Stimulated activated CD4-positive, alpha-beta T cell treated with anti-CD3 and anti-CD28 coated beads, TNF-alpha, amount 100 ng/mL, for 4 hours (primary cell): ENCODE results near the gene CCDC187.

Experiments
- DNase-seq, 3 experiments: peaks; one replicate each; pipeline ENCODE4 v3.0.0-alpha.2; 2020; ENCODE audit warnings: low read depth in 3 of 3

CCDC187 gene

DNA sequence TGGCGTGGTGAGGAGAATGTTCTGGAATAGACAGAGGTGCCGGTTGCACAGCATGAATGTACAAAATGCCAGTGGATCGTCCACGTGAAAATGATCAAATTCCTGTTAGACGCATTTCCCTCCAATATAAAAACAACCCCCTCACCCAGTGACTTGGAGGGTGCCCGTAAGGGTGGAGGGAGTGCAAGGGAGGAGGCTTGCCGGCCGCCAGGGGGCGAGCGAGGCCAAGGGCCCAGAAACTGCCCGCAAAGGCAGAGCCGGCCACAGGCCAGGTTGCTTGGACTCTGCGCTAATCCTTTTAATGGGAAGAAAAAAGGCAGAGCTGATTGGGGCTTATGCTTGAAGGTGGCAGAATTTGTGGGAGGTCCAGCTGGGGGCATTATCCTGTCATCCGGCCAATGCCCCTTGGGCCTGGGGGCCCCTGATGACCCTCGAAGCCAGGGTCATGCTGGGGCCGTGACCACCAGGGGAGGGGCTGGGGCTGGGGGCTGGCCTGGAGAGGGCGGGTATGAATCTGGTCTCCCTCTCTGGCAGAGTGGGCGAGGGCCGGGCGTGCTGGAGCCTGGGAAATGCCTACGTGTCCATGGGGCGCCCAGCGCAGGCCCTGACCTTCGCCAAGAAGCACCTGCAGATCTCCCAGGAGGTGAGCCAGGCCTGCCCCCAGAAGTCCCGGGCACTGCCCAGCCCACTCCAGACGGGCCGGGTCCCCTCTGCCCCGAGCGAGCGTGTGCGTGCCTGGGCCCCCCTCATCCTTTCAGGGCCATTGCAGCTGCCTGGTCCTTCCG is 35.5 kb upstream of the CCDC187 start:
- DNase-seq = no peak

DNA sequence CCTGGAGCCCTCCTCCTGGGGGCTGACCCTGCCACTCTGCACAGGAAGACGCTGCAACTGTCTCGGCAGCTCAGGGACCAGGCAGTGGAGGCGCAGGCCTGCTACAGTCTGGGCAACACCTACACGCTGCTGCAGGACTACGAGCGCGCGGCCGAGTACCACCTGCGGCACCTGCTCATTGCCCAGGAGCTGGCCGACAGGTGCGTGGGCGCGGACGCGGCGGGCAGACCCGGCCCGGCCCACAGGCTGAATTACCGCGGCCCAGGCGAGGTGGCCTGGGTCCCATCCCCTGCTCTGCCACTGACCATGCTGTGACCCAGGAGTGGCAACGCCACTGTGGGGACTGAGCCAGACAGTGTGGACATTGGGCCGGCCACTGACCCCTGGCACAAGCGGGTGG is 34.6 kb upstream of the CCDC187 start:
- no peak for DNase-seq

DNA sequence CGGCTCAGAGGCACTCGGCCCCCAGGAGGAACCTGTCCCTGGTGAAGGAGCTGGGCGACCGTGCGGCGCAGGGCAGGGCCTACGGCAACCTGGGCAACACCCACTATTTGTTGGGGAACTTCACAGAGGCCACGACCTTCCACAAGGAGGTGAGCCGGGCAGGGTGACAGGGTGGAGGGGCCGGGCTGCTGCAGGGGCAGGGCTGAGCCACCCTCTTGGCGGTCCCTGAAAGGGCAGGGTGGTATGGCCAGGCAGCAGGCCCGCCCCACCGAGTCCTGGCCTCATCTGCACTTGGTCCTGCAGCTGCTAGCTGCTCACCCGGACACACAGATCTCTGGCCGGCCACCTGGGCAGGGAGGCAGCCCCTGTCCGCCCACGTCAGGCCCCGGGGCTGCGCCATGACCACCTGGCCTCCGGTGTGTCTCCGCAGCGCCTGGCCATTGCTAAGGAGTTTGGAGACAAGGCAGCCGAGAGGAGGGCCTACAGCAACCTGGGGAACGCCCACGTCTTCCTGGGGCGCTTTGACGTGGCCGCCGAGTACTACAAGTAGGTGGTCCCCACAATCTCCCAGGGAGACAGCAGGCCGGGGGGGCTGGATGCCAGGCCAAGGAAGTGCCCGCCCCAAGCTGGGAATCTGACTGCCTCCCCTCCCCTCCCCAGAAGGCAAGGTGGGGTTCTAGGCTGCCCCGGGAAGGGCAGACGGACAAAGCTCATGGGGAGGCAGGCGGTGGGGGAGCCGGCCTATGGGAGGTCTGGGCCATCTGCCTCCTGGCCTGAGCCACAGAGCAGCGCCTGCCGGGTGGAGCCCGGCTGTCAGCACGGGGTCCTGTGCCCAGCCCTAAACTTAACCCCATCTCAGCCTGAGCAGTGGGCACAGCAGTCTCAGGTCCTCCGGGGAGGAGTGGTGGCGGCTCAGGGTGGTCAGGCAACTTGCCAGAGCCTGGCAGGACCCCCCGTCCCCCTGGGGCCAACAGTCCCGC is 33.8 kb upstream of the CCDC187 start:
- DNase-seq = no peak

DNA sequence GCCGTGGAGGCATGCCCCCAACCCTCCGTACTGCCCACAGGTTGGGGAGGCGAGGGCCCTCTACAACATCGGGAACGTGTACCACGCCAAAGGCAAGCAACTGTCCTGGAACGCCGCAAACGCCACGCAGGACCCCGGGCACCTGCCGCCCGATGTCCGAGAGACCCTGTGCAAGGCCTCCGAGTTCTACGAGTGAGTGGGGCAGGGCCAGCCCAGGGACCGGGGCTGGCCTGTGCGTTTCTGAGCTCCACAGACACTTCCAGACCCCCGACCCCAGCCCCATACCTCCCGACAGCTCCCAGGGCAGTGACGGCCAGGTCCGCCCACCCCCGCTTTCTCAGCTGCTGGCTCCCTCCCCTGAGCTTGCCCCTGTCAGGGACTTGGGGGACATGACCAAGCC is 33.0 kb upstream of the CCDC187 start:
- no peak for DNase-seq

DNA sequence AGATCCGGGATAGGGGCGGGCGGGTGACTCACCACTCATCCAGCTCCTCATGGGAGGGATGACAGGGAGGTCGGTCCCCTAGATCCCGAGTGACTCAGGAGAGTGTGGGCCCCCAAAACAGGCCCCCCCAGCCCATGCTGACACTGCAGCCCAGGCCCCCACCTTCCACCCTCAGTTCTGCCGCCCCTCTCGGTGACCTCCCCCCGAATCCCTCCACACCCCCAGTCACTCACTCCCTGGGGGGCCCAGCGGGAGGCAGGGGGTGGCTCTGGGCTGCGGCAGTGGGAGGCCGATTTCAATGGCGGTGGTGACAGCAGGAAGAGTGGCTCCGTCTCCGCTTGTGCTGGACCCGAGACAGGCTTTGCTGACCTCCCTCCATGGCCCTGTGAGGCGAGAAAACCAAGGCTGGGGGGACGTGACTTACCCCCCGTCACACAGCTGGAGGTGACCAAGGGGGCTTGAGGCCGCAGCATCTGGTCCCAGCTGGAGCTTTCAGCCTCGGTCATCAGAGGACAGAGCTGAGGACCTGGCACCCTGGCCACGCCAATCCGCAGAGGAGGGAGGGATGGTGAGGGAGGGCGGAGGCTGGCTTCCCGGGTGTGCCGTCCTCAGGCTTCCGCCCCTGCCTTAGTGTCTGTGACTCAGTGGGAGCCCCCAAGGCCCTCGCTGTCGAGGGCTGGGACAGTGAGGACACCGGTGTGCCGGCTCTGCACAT is 32.4 kb upstream of the CCDC187 start:
- DNase-seq = no peak

DNA sequence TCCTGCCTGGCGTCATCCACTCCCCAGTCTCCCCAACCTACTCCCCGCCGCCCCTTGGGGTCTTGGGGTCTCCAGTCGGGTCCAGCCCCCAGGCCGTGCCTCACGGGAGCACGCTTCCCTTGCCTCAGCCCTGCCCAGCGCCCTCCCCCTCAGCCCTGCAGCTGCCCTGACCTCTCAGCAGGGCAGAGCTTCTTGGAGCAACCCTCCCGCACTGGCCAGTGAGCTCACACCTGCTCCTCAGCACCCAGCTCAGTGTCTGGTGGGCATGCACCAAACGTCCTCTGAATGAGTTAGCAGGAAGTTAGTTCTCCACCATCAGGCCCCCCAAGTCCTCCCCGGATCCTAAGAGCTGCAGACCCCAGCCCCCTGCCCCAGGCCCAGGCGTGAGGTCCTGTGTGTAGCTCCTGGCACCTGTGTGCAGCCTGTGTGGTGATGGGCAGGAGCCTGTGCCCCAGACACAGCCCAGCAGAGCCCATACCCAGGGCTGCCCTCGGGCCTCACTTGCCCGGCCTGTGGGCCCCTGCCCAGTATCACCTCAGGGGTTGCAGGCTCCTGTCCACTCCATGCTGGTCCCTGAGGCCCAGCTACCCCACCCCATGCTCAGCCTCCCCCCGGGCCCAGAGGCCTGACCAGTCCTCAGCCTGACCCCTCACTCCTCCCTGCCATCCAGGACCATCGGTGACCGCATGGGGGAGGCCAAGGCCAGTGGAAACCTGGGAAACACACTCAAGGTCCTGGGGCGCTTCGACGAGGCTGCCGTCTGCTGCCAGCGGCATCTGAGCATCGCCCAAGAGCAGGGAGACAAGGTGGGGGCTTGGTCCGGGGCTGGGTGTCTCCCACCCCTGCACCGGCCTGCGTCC is 31.6 kb upstream of the CCDC187 start:
- no peak for DNase-seq

DNA sequence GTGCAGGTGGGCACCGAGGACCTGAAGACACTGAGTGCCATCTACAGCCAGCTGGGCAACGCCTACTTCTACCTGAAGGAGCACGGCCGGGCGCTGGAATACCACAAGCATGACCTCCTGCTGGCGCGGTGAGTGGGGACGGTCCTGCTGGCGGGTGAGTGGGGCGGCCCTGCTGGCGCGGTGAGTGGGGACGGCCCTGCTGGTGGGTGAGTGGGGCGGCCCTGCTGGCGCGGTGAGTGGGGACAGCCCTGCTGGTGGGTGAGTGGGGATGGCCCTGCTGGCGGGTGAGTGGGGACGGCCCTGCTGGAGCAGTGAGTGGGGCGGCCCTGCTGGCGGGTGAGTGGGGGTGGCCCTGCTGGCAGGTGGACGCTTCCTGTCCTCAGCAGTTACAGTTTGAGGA is 30.6 kb upstream of the CCDC187 start:
- DNase-seq = no peak

DNA sequence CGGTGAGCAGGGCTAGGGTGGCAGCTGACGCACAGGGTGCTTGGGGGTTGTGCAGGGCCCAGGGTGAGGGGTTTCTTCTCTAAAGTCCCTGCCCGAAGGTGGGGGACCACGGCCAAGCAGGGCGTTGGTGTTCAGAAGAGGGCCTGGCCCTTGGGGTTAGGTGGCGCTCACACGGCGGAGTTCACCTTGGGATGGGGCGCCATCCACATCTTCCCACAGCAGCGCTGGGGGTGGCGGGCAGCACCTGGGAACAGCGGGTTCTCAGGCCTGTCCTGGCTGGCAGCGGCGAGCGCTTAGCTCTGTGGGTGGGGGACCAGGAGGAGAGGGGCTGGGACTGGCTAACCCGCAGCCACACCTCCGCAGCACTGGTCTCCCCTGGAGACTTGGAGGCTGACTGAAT is 29.6 kb upstream of the CCDC187 start:
- DNase-seq = no peak

DNA sequence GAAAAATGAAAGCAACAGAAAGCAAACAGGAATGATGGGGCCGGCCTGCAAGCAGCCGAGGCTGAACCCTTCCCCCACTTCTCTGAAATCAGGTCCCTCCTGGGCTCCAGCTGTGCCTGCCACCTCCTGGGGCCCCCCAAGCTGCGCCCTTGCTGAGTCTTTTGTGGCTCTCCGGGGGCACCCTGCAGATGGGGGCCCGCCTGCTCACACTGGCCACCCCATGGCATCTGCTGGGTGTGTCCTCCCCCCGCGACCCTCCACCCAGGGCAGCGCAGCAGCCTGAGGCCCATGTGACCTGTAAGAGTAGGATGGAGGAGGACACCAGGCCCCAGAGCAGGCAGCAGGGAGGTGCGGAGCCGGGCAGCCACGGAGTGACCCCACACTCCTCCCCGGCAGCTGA is 29.2 kb upstream of the CCDC187 start:
- no peak for DNase-seq

DNA sequence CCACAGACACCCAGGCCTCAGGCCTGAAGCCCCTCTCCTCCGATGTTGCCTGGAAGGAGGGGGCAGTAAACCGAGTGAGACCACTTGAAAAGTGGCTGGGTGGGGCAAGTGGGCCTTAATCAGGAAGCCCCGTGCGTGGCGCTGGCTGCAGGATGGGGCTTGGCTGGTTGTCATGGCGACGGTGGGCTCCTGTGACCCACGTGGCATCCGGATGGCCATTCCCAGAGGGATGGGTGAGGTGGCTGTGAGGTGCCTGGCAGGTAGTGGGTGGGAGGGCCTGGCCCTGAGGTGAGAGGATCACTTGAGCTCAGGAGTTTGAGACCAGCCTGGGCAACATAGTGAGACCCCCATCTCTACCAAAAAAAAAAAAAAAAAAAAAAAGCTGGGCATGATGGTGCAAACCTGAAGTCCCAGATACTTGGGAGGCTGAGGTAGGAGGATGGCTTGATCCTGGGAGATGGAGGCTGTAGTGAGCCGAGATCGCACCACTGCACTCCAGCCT is 28.6 kb upstream of the CCDC187 start:
- no peak for DNase-seq

DNA sequence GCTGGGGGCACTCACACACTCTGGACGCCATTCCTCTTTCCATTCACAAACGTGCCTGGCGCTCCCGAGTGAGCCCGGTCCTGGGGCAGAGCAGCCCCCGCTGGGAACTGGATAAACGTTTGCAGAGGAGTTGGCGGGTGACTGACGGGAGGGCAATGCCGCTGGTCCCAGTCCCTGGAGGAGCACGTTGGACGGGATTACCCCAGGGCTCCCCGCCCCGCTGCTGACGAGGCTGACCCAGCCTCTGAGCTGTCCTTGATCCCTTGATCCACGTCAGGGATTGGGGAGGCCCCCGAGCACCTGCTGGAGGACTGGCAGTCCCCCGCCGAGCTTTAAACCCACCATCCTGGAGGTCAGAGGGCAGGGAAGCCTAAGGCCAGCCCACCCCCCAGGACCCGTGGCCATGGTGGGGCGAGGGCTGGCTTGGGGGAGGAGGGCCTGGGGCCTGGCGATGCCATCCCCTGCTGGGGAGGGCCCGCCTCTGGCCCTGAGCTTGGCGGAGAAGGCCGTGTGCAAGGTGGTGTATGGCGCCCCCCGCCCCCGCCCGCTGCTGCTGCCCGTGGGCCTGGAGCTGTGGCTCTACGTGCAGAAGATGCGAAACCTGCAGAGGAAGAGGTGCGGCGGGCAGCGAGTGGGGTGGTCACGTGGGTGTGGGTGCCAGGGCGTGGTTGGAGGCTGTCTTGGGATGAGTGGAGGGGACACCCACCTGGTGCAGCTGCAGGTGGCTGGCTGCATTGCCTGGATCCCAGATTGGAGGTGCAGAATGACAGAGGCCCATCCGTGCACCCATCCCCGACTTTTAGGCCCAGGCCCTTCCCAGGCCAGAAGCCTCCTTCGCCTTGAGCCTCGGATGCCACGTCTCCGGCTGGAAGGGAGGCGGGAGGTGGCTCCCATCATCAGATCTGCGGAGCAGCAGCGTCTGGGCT is 27.9 kb upstream of the CCDC187 start:
- no peak for DNase-seq

DNA sequence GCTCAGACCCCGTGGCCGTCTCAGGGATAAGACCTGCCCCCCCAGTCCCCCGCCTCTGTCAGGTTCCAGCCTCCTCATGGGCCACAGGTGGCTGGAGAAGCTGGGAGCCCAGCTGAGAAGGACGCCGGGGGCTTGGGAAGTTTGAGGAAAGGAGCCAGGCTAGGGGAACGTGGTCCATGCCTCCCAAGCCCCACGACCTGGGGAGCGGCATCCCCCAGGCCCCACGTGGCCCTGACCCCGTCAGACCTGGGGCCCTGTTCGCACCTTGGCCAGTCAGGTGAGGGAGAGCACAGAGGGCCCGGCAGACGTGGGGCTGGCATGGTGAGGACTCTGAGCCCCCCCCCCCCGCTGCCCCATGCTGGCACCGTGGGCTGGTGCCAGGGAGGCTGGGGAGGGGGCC is 27.1 kb upstream of the CCDC187 start:
- no peak for DNase-seq

DNA sequence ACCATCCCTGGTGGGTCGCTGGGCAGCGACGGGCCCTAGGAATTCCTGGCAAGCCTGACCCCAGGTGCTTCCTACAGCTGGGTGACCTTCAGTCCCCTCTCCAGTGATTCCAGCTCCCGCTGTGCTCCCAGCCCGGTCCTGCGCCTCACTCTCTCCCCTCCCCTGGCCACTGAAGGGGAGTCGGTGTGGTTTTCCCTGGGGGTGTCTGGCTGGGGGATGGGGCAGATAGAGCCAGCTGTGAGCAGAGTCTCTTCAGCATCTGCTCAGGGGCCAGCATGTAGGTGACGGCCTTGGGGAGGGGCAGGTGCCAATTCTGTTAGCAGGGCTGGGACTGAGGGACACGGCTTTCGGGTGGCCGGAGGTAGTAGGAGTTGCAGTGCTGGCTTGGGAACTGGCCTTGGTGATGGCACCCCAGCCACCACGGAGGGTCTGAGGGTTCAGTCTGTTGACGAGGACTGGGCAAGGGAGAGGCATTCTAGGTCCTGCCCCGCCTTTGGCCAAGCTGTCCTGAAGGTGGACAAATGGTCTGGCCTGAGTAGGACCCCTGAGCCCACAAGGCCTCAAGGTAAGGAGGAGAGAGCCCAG is 26.6 kb upstream of the CCDC187 start:
- no peak for DNase-seq

DNA sequence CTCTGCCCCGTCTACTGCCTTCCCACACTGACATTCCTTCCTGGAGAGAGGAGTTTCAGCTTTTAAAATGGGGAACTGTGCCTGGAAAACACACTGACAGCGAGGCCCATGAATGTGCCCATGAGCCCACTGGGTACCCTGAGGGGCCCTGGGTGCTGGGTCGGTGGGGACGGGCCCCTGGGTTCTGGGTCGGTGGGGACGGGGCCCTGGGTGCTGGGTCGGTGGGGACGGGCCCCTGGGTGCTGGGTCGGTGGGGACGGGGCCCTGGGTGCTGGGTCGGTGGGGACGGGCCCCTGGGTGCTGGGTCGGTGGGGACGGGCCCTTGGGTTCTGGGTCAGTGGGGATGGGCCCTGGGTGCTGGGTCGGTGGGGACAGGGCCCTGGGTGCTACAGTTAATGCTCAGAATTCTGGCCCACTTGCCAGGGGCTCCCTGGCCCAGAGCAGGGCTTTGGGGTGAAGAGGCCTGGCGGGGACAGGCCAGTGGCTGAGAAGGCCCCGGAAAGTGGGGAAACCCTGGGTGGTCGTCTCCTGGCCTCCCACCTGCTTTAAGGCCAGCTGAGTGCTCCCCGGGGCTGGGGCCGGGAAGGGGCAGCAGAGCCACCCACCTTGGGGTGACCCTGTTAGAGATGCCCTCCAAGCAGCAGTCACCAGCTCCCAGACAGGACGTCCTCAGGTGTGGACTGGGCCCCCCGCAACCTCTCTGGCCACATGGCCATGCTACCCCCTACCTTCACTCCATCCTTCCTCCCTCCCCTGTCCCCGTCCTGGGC is 25.9 kb upstream of the CCDC187 start:
- DNase-seq = no peak

DNA sequence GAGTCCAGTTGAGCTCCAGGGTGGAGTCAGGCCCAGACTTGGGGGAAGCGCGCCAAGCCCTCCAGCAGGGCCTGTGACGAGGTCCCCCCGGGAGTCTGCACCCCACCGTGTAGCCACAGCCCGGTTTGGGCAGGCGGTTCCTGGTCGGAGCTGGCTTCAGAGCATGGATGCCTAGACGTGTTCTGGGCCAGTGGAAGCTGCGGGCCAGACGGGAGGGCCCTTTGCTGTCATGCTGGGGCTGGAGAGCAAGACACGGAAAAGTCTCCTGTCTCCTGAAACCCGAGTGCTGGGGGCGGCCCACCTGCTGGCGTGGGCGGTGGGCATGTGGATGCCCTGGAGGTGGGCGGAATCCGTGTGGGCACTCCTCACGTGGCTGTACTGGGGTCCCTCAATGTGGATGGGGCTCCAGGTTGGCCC is 25.3 kb upstream of the CCDC187 start:
- no peak for DNase-seq

DNA sequence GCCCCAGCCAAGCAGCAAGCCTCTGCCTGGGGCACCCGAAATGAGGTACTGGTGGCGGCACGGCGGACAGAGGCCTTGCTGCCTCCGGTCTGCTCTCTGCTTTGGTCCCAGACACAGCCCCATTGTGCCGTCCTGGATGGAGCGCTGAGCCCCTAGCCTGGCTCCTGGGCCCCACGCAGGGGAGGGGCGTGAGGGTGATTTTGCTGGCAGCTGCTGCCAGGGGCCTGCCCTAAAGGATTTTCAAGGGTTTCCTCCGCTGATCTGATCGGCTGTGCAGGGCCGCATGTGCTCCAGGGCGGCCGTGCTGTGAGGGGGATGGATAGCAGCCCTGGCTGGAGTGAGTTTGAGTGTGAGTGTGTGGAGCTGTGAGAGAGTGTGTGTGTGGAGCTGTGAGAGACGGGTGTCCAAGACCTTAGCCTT is 24.7 kb upstream of the CCDC187 start:
- no peak for DNase-seq

DNA sequence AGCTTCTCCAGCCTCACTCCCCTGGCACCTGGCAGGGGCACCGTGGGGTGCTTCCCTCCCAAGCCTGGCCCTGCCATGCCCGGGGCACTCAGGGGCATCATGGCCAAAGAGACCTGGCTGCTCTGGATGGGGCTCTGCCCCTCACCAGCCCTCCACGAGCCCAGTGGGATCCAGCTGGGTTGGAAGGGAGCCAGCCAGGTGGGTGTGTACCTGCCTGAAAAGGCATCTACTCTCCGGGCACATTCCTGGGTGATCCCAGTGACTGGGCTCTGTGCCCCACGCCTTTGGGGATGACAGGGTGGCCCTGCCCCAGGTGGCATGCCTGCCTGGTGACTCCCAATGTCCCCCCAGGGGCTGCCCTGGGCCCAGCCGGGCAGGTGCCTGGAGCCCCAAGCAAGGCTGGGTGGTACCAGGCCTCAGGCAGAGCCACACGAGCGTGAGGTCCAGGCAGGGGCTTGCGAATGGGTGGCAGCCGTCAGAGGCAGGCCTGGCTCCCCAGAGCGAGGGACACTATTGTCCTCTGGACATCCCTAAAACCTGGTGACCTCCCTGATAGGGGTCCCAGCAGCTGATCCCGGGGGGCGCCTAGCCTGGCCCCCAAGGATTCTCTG is 24.2 kb upstream of the CCDC187 start:
- no peak for DNase-seq

DNA sequence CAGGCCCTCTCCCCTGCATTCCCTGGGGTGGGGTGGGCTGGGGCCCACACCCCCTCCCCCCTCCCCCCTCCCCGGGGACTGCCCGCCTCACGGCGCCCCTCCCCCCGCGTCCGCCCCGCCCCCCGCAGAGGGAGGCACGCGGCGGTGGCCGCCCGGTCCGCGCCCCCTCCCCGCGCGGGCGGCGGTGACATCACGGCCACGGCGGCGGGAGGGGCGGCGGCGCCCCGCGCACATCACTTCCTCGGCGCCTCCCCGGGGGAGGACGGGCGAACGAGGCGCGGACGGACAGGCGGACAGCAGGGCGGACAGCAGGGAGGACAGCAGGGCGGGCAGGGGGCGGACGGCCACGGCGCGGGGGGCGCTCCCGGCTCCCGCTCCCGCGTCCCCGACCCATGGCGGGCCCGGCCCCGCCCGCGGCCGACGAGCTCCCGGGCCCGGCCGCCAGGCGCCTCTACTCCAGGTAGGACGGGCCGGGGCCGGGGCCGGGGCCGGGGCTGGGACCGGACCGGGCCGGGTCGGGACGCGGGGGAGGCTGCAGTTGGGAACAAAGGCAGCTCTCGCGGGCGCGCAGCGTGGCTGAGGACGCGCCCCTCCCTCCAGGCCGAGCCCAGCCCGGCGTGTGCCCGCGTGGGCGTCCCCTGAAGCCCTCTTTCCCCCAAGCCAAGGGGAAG is 23.5 kb upstream of the CCDC187 start, which contains the start of gene GPSM1:
GPSM1 (plus strand) TSS at position 236 of the 671 bp plus-strand sequence; CDS start at position 393, 157 bp downstream.
- peak; percentile 14 to 45 (median 26) for DNase-seq
